GM12874 (cell line): ENCODE data around the gene EXOC4.

Experiments
- CTCF ChIP-seq: IDR thresholded peaks from 2 replicates; pipeline ENCODE4 v1.5.1; 2011; ENCODE audit warnings: low read depth, mild to moderate bottlenecking, control low read depth, low read length, moderate library complexity; ENCODE audit not compliant: insufficient read depth

EXOC4 gene

GRCh38 chr7:133751079-133751478 lies 498.2 kb downstream of the EXOC4 start:
- TF ChIP-seq CTCF: no peak

GRCh38 chr7:133753513-133753912 lies 500.6 kb downstream of the EXOC4 start:
- no peak for TF ChIP-seq CTCF

DNA sequence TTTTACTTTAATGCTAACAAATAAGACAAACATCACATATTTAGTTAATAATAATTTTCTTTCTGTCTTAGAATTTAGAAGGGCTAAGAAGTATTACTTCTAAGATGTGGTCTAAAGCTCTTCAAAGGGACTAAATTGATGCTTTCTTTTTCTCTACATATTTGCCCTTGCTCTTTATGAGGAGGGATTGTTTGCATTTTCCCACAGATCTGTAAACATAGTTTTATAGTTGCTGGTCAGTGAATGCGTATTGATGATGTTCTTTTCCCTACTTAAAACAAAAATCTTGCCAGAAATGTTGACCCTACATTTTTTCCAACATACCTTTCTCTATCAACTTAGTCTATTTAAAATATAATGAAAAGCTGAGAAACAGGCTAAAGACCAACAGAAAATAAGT lies 501.8 kb downstream of the EXOC4 start:
- TF ChIP-seq CTCF: no peak

- TF ChIP-seq CTCF: no peak
These were observed 503.0 kb downstream of the EXOC4 start for GRCh38 chr7:133755901-133756300.

DNA sequence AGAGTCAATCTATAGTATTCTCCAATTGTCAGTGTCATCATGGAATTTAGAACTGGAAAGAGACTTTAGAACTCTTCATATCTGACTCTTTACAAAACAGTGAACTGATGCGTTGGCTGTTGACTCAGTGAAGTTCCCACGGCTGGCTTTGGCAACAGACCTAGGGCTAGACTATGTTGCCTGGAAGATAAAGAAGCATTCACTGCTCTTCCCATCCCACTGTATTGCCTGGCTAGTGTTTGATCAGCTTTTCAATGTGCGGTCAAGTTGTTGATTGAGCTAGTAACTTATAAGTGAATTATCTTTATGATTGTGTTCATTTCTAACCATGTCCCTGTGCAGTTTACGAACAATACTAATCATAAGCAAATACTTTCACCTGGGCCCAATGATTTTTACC lies 508.6 kb downstream of the EXOC4 start:
- no peak for TF ChIP-seq CTCF

- no peak for TF ChIP-seq CTCF
These were observed 510.3 kb downstream of the EXOC4 start for GRCh38 chr7:133763076-133763640.

GRCh38 chr7:133769668-133770067 lies 516.8 kb downstream of the EXOC4 start:
- no peak for TF ChIP-seq CTCF
